HL-60 (cell line): ENCODE data around the gene TTLL7.

Experiments
- GABPA ChIP-seq: IDR thresholded peaks from 2 replicates; pipeline ENCODE4 v1.6.1; 2012; ENCODE audit warnings: low read depth
- TF ChIP-seq, protein P1 (sequence below): IDR thresholded peaks from one replicate; pipeline ENCODE4 v1.5.1; 2011; ENCODE audit warnings: low read length, control low read depth, inconsistent platforms; ENCODE audit not compliant: insufficient read depth

DNA sequence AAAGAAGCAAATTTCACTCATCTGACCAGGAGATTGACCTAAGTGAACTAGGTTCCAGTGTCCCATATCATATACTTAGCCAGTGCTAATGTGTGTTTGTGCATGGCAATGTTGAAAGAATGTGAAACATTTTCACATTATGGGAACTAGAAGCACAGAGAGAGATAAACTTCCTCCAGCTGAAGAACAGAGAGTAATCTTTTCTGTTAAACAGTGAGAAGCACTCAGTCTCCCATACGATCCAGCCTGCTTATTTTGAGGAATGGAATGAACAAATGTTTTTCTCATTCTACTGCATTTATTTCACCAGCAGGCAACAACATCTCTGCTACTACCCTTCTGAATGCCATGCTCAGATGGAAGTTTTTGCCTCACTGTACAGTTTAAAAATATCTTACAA lies 170.5 kb downstream of the TTLL7 start:
- no peak for TF ChIP-seq GABPA
- TF ChIP-seq, protein P1, sequence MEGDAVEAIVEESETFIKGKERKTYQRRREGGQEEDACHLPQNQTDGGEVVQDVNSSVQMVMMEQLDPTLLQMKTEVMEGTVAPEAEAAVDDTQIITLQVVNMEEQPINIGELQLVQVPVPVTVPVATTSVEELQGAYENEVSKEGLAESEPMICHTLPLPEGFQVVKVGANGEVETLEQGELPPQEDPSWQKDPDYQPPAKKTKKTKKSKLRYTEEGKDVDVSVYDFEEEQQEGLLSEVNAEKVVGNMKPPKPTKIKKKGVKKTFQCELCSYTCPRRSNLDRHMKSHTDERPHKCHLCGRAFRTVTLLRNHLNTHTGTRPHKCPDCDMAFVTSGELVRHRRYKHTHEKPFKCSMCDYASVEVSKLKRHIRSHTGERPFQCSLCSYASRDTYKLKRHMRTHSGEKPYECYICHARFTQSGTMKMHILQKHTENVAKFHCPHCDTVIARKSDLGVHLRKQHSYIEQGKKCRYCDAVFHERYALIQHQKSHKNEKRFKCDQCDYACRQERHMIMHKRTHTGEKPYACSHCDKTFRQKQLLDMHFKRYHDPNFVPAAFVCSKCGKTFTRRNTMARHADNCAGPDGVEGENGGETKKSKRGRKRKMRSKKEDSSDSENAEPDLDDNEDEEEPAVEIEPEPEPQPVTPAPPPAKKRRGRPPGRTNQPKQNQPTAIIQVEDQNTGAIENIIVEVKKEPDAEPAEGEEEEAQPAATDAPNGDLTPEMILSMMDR: no peak
